Measurements from ENCODE around the gene CDH23. TPM values are rescaled to one million over a fixed set of nuclear protein-coding genes. Genes with fewer than 3 reads are reported as not detected.

CDH23 gene
- polyA plus RNA-seq, 1 donor (not counting 4 experiments of a cell fraction or from before 2014, with no cell fraction given) = 0.01 TPM

- TF ChIP-seq CTCF (optimal IDR thresholded peaks at IDR 0.05 in 1 of 3, IDR thresholded peaks at IDR 0.05 in 1 of 3, conservative IDR thresholded peaks at IDR 0.05 in 1 of 3; ENCODE audit: extremely low read depth in 1 of 3, insufficient read depth in 2 of 3, low read length in 3 of 3) = no peak
- TF ChIP-seq EZH2 (IDR thresholded peaks at IDR 0.05; ENCODE audit: low read length) = no peak
- Histone ChIP-seq H4K20me1 (ENCODE audit: control insufficient read depth, extremely low read depth, insufficient read depth, low read length) (no peaks in the 10 kb centered on the region), H2AFZ (ENCODE audit: control insufficient read depth, low read length) (no peak overlapping the region), H3K79me2 (ENCODE audit: control insufficient read depth, insufficient read depth, low read length) (no peaks in the 10 kb centered on the region), H3K27ac (ENCODE audit: control insufficient read depth, insufficient read depth, low read length) (no peak overlapping the region), H3K9ac (ENCODE audit: control insufficient read depth, extremely low read depth, insufficient read depth, low read length) (no peak overlapping the region), H3K4me3 (ENCODE audit: control insufficient read depth in 2 of 3, extremely low read depth in 1 of 3, insufficient read depth in 2 of 3, low read depth in 1 of 3, low read length in 3 of 3) (no peak overlapping the region), H3K36me3 (ENCODE audit: control insufficient read depth in 2 of 2, extremely low read depth in 1 of 2, insufficient read depth in 2 of 2, low read length in 2 of 2) (no peaks in the 10 kb centered on the region), H3K27me3 (ENCODE audit: control insufficient read depth, extremely low read depth, insufficient read depth, low read length) (peaks cover 20% of the 10 kb centered on the region), H3K4me1 (ENCODE audit: control insufficient read depth, extremely low read depth, insufficient read depth, low read length) (no peaks in the 10 kb centered on the region), H3K9me3 (ENCODE audit: control insufficient read depth, low read depth, low read length) (no peaks in the 10 kb centered on the region), H3K4me2 (ENCODE audit: control insufficient read depth, extremely low read depth, insufficient read depth, low read depth, low read length) (no peak overlapping the region), H3K9me1 (ENCODE audit: control insufficient read depth, extremely low read depth, insufficient read depth, low read length) (no peaks in the 10 kb centered on the region)
- dilution Hi-C loops (cut with MboI; ENCODE audit: extremely low pct_ligation_motif_present, low sequenced_read_pairs) = no loop called here
- FAIRE-seq (no peak), DNase-seq (ENCODE audit: low read depth, low spot score) (no peak)
Observed at GRCh38 chr10:71481746-71482410, 85.2 kb downstream of the CDH23 start.

GRCh38 chr10:71482620-71483019, 85.9 kb downstream of the CDH23 start:
- no peak overlapping the region for H3K4me3 ChIP-seq (ENCODE audit: control insufficient read depth in 2 of 3, extremely low read depth in 1 of 3, insufficient read depth in 2 of 3, low read depth in 1 of 3, low read length in 3 of 3)
- FAIRE-seq (no peak), DNase-seq (ENCODE audit: low read depth, low spot score) (no peak)
- H3K27ac ChIP-seq (ENCODE audit: control insufficient read depth, insufficient read depth, low read length) = no peak overlapping the region
- TF ChIP-seq CTCF (optimal IDR thresholded peaks at IDR 0.05 in 1 of 3, IDR thresholded peaks at IDR 0.05 in 1 of 3, conservative IDR thresholded peaks at IDR 0.05 in 1 of 3; ENCODE audit: extremely low read depth in 1 of 3, insufficient read depth in 2 of 3, low read length in 3 of 3) (no peak), EZH2 (IDR thresholded peaks at IDR 0.05; ENCODE audit: low read length) (no peak)
- H3K27me3 ChIP-seq (ENCODE audit: control insufficient read depth, extremely low read depth, insufficient read depth, low read length) = peaks cover 17% of the 10 kb centered on the region
- H3K9me1 ChIP-seq (ENCODE audit: control insufficient read depth, extremely low read depth, insufficient read depth, low read length) = no peaks in the 10 kb centered on the region
- H3K9ac ChIP-seq (ENCODE audit: control insufficient read depth, extremely low read depth, insufficient read depth, low read length) = no peak overlapping the region
- H3K4me2 ChIP-seq (ENCODE audit: control insufficient read depth, extremely low read depth, insufficient read depth, low read depth, low read length) = no peak overlapping the region
- H3K9me3 ChIP-seq (ENCODE audit: control insufficient read depth, low read depth, low read length) = no peaks in the 10 kb centered on the region
- no peaks in the 10 kb centered on the region for H3K4me1 ChIP-seq (ENCODE audit: control insufficient read depth, extremely low read depth, insufficient read depth, low read length)
- H2AFZ ChIP-seq (ENCODE audit: control insufficient read depth, low read length) = no peak overlapping the region
- H4K20me1 ChIP-seq (ENCODE audit: control insufficient read depth, extremely low read depth, insufficient read depth, low read length) = no peaks in the 10 kb centered on the region
- no peaks in the 10 kb centered on the region for H3K79me2 ChIP-seq (ENCODE audit: control insufficient read depth, insufficient read depth, low read length)
- dilution Hi-C loops (cut with MboI; ENCODE audit: extremely low pct_ligation_motif_present, low sequenced_read_pairs) = no loop called here
- no peaks in the 10 kb centered on the region for H3K36me3 ChIP-seq (ENCODE audit: control insufficient read depth in 2 of 2, extremely low read depth in 1 of 2, insufficient read depth in 2 of 2, low read length in 2 of 2)
